K562 (cell line): ENCODE measurements around the gene FIZ1. TPM values are rescaled to one million over a fixed set of nuclear protein-coding genes. Genes with fewer than 3 reads are reported as not detected.

Experiments used
- ERF ChIP-seq: fragments of 450-650 bp; formaldehyde crosslinking; IDR thresholded peaks from 2 replicates; pipeline ENCODE4 v1.4.0; 2020; ENCODE audit warnings: mild to moderate bottlenecking, mixed read lengths
- ETV1 ChIP-seq: fragments of 450-650 bp; conservative IDR thresholded peaks from 2 replicates; pipeline ENCODE4 v1.6.1; 2016; ENCODE audit warnings: missing genetic modification characterization, control low read depth, low read depth, missing compliant biosample characterization
- ETV6 ChIP-seq, 3 experiments: fragments of 150-350 bp in 1 of 3; sonication (generic) in 1 of 3; formaldehyde crosslinking in 1 of 3; IDR thresholded peaks; 2 replicates each; pipeline versions ENCODE4 v1.6.1 to v1.8.0; 2014 to 2022; ENCODE audit warnings: borderline replicate concordance in 2 of 3, low read depth in 2 of 3, antibody characterized with exemption in 1 of 3, low read length in 1 of 3, mild to moderate bottlenecking in 1 of 3, missing genetic modification reagents in 1 of 3
- HDAC8 ChIP-seq: fragments of 450-650 bp; IDR thresholded peaks from 2 replicates; pipeline ENCODE4 v1.6.1; 2016; ENCODE audit warnings: mild to moderate bottlenecking, missing genetic modification characterization, moderate library complexity, missing compliant biosample characterization
- HNRNPLL ChIP-seq: fragments of 200-400 bp; formaldehyde crosslinking; IDR thresholded peaks from 2 replicates; pipeline ENCODE4 v1.6.1; 2017; ENCODE audit warnings: low read length, low read depth, mild to moderate bottlenecking; ENCODE audit not compliant: poor library complexity, severe bottlenecking
- KAT2B ChIP-seq: IDR thresholded peaks from one replicate; pipeline ENCODE4 v1.6.1; 2012; ENCODE audit warnings: low read depth, mild to moderate bottlenecking, control low read depth, inconsistent platforms, low read length, moderate library complexity
- KAT7 ChIP-seq: sonication (generic); formaldehyde crosslinking; IDR thresholded peaks from 2 replicates; pipeline ENCODE4 v1.8.0; 2022; ENCODE audit warnings: missing genetic modification reagents, mild to moderate bottlenecking, borderline replicate concordance
- NBN ChIP-seq: fragments of 450-650 bp; IDR thresholded peaks from 2 replicates; pipeline ENCODE4 v1.6.1; 2016; ENCODE audit warnings: low read depth, mild to moderate bottlenecking
- SLC30A9 ChIP-seq: fragments of 250-450 bp; sonication (Bioruptor Pico); IDR thresholded peaks from 2 replicates; pipeline ENCODE4 v1.8.0; 2022; ENCODE audit warnings: mild to moderate bottlenecking, moderate library complexity
- SMARCC2 ChIP-seq: fragments of 450-650 bp; IDR thresholded peaks from 2 replicates; pipeline ENCODE4 v1.6.1; 2017; ENCODE audit warnings: antibody characterized with exemption, moderate library complexity, mild to moderate bottlenecking, low read depth
- TCFL5 ChIP-seq: fragments of 250-450 bp; sonication (Bioruptor Pico); conservative IDR thresholded peaks from 2 replicates; pipeline ENCODE4 v1.6.1; 2021; ENCODE audit warnings: mild to moderate bottlenecking, moderate library complexity, matching md5 sums
- XRCC4 ChIP-seq: IDR thresholded peaks from one replicate; pipeline ENCODE4 v1.6.1; 2011; ENCODE audit not compliant: insufficient read depth, insufficient read length; ENCODE audit errors: extremely low read depth
- ZNF586 ChIP-seq: fragments of 450-650 bp; formaldehyde crosslinking; conservative IDR thresholded peaks from 2 replicates; pipeline ENCODE4 v1.4.0; 2020; ENCODE audit warnings: mild to moderate bottlenecking, moderate library complexity
- polyA plus RNA-seq, 8 experiments: library from polyadenylated mRNA; depleted of rRNA in 4 of 8; stranded (reverse) in 5 of 8; unstranded in 3 of 8; fragments of >200 nt; fragmentation: Nextera tagmentation in 2 of 8; fragmentation: Illumina TruSeq in 1 of 8; extraction: Ambion mirVana in 2 of 8; extraction: Trizol in 1 of 8; gene quantifications; 2 replicates each; pipeline versions ENCODE4 v1.2.1 to v1.2.3, GENCODE V29; 2011 to 2014; ENCODE audit warnings: inconsistent platforms in 1 of 8, missing spikeins in 1 of 8
- total RNA-seq, 7 experiments: library from RNA; depleted of rRNA in 6 of 7; stranded (reverse); fragments of >200 nt in 6 of 7; fragmentation: Illumina TruSeq in 2 of 7; extraction: Trizol in 2 of 7; gene quantifications; 2 replicates each; pipeline versions ENCODE4 v1.2.1 to v1.2.3, GENCODE V29; 2011 to 2021; ENCODE audit warnings: low replicate concordance in 1 of 7
- TF ChIP-seq, protein P1 (sequence below): sonication (generic); formaldehyde crosslinking; IDR thresholded peaks from 2 replicates; pipeline ENCODE4 v1.8.1; 2023; ENCODE audit warnings: mild to moderate bottlenecking, missing genetic modification reagents
- TF ChIP-seq, protein P2 (sequence below): fragments of 450-650 bp; formaldehyde crosslinking; IDR thresholded peaks from 2 replicates; pipeline ENCODE4 v1.4.0; 2022; ENCODE audit warnings: missing genetic modification characterization
- TF ChIP-seq, protein P3 (sequence below): fragments of 250-450 bp; sonication (Bioruptor Pico); IDR thresholded peaks from 2 replicates; pipeline ENCODE4 v1.8.0; 2022; ENCODE audit warnings: inconsistent platforms, mild to moderate bottlenecking, moderate library complexity, borderline replicate concordance
- TF ChIP-seq, protein P4 (sequence below): sonication (generic); formaldehyde crosslinking; IDR thresholded peaks from 2 replicates; pipeline ENCODE4 v1.8.1; 2023; ENCODE audit warnings: mild to moderate bottlenecking, missing genetic modification reagents

FIZ1 gene
- total and polyA plus RNA-seq, 9 of the 15 experiments (the other 6 are each of a cell fraction or from before 2014, with no cell fraction given): 0.79 to 17.5 (median 5.5) TPM

DNA sequence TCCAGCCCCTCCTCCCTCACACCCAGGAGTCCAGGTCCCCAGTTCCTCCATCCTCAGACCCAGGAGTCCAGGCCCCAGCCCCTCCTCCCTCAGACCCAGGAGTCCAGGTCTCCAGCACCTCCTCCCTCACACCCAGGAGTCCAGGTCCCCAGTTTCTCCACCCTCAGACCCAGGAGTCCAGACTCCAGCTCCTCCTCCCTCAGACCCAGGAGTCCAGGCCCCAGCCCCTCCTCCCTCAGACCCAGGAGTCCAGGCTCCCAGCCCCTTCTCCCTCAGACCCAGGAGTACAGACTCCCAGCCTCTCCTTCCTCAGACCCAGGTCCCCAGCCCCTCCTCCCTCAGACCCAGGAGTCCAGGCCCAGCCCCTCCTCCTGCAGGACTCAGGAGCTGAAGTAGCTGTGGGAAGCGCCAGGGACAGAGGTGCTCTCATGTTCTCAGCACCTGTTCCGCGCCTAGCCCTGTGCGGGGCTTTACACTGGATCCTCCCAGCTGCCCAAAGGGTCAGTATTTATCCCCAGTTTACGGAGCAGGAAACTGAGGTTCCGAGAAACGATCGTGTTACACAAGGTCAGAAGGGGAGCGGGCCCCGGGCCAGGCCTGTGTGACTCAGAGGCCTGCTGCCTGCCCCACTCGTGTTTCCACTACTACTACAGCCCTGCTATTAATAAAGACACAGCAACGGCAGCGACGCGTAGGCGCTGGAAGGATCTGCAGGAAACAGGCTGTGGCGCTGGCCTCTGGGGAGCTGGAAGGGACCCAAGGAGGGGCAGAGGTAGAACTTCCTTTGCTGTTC, 52.3 kb downstream of the FIZ1 start (continued):
- TF ChIP-seq ETV6 (IDR thresholded peaks at IDR 0.05; ENCODE audit: borderline replicate concordance in 1 of 2, low read depth in 2 of 2, low read length in 1 of 2): no peak
- no peak for TF ChIP-seq ETV6 (CRISPR knock-in tag; IDR thresholded peaks at IDR 0.05; ENCODE audit: borderline replicate concordance)
- TF ChIP-seq SLC30A9 (CRISPR knock-in tag): no peak
- TF ChIP-seq HDAC8 (tag): no peak
- TF ChIP-seq TCFL5 (CRISPR knock-in tag): no peak
- TF ChIP-seq ZNF586 (CRISPR knock-in tag): no peak
- TF ChIP-seq, protein P1, sequence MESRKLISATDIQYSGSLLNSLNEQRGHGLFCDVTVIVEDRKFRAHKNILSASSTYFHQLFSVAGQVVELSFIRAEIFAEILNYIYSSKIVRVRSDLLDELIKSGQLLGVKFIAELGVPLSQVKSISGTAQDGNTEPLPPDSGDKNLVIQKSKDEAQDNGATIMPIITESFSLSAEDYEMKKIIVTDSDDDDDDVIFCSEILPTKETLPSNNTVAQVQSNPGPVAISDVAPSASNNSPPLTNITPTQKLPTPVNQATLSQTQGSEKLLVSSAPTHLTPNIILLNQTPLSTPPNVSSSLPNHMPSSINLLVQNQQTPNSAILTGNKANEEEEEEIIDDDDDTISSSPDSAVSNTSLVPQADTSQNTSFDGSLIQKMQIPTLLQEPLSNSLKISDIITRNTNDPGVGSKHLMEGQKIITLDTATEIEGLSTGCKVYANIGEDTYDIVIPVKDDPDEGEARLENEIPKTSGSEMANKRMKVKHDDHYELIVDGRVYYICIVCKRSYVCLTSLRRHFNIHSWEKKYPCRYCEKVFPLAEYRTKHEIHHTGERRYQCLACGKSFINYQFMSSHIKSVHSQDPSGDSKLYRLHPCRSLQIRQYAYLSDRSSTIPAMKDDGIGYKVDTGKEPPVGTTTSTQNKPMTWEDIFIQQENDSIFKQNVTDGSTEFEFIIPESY (CRISPR knock-in tag): peak; percentile 54; the same call in 1 of the 2 replicates
- TF ChIP-seq KAT2B: no peak
- no peak for TF ChIP-seq ETV1
- no peak for TF ChIP-seq KAT7
- TF ChIP-seq, protein P2, sequence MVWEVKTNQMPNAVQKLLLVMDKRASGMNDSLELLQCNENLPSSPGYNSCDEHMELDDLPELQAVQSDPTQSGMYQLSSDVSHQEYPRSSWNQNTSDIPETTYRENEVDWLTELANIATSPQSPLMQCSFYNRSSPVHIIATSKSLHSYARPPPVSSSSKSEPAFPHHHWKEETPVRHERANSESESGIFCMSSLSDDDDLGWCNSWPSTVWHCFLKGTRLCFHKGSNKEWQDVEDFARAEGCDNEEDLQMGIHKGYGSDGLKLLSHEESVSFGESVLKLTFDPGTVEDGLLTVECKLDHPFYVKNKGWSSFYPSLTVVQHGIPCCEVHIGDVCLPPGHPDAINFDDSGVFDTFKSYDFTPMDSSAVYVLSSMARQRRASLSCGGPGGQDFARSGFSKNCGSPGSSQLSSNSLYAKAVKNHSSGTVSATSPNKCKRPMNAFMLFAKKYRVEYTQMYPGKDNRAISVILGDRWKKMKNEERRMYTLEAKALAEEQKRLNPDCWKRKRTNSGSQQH (CRISPR knock-in tag): no peak
- no peak for TF ChIP-seq NBN
- no peak for TF ChIP-seq XRCC4
- TF ChIP-seq, protein P3, sequence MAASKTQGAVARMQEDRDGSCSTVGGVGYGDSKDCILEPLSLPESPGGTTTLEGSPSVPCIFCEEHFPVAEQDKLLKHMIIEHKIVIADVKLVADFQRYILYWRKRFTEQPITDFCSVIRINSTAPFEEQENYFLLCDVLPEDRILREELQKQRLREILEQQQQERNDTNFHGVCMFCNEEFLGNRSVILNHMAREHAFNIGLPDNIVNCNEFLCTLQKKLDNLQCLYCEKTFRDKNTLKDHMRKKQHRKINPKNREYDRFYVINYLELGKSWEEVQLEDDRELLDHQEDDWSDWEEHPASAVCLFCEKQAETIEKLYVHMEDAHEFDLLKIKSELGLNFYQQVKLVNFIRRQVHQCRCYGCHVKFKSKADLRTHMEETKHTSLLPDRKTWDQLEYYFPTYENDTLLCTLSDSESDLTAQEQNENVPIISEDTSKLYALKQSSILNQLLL: no peak
- no peak for TF ChIP-seq HNRNPLL
- TF ChIP-seq, protein P4, sequence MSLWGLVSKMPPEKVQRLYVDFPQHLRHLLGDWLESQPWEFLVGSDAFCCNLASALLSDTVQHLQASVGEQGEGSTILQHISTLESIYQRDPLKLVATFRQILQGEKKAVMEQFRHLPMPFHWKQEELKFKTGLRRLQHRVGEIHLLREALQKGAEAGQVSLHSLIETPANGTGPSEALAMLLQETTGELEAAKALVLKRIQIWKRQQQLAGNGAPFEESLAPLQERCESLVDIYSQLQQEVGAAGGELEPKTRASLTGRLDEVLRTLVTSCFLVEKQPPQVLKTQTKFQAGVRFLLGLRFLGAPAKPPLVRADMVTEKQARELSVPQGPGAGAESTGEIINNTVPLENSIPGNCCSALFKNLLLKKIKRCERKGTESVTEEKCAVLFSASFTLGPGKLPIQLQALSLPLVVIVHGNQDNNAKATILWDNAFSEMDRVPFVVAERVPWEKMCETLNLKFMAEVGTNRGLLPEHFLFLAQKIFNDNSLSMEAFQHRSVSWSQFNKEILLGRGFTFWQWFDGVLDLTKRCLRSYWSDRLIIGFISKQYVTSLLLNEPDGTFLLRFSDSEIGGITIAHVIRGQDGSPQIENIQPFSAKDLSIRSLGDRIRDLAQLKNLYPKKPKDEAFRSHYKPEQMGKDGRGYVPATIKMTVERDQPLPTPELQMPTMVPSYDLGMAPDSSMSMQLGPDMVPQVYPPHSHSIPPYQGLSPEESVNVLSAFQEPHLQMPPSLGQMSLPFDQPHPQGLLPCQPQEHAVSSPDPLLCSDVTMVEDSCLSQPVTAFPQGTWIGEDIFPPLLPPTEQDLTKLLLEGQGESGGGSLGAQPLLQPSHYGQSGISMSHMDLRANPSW: no peak
- no peak for TF ChIP-seq ERF (CRISPR knock-in tag)
- no peak for TF ChIP-seq SMARCC2
